ENCODE results near the gene FASTK. TPM values are rescaled to one million over a fixed set of nuclear protein-coding genes. Genes with fewer than 3 reads are reported as not detected.

The FASTK gene
- total RNA-seq, 1 donor from 2014 or later, result 75.7 TPM

DNA sequence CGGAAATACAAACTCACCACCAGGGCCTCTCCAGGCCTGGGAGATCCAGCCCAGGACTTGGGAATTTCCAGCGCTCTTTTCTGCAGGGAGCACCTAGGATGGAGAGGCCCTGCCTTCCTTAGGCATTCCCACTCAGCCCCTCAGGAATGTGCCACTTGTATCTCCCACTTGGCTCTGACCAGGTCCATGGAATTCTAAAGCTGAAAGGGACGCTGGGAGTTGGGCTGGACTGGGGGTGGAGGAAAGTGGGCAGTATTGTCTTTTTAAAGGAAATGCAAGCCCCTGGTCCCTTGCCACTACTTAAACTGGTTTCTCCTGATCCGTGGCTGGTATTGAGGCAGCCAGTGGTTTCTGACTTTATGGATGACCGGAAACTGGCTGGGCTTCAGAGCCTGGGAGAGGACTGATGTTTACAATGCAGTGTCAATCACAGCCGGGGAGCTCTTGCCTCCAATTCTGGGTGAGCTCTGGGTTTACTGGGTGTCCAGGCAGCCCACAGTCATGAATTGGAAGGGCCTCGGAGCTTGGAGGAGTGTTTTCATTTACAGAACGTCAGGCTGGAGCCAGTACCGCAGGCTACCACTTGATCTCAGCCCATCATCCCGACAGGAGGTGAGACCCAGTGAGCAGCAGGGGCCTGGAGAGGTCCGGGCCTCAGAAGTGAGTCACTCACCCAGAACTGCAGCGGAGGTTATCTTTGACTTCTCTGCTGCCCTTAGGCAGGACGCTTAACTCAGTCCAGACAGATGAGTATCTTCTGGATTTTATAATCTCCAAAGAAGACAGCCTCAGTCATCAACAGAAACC, 32.9 kb upstream of the FASTK start:
- no peak overlapping the region for H3K27ac ChIP-seq (replicated peaks)
- H3K36me3 ChIP-seq, result peaks cover 11% of the 10 kb centered on the region
- H3K27me3 ChIP-seq (ENCODE audit: low read depth), result no peaks in the 10 kb centered on the region
- peaks cover 37% of the 10 kb centered on the region for H3K4me1 ChIP-seq
- intact Hi-C loops (cut with micrococcal nuclease), result no loop called here
- no peak for DNase-seq
- H3K9me3 ChIP-seq (replicated peaks), result no peaks in the 10 kb centered on the region
- H3K4me3 ChIP-seq, result no peak overlapping the region
- TF ChIP-seq, protein P1, sequence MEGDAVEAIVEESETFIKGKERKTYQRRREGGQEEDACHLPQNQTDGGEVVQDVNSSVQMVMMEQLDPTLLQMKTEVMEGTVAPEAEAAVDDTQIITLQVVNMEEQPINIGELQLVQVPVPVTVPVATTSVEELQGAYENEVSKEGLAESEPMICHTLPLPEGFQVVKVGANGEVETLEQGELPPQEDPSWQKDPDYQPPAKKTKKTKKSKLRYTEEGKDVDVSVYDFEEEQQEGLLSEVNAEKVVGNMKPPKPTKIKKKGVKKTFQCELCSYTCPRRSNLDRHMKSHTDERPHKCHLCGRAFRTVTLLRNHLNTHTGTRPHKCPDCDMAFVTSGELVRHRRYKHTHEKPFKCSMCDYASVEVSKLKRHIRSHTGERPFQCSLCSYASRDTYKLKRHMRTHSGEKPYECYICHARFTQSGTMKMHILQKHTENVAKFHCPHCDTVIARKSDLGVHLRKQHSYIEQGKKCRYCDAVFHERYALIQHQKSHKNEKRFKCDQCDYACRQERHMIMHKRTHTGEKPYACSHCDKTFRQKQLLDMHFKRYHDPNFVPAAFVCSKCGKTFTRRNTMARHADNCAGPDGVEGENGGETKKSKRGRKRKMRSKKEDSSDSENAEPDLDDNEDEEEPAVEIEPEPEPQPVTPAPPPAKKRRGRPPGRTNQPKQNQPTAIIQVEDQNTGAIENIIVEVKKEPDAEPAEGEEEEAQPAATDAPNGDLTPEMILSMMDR (IDR thresholded peaks at IDR 0.05; ENCODE audit: borderline replicate concordance), result no peak

DNA sequence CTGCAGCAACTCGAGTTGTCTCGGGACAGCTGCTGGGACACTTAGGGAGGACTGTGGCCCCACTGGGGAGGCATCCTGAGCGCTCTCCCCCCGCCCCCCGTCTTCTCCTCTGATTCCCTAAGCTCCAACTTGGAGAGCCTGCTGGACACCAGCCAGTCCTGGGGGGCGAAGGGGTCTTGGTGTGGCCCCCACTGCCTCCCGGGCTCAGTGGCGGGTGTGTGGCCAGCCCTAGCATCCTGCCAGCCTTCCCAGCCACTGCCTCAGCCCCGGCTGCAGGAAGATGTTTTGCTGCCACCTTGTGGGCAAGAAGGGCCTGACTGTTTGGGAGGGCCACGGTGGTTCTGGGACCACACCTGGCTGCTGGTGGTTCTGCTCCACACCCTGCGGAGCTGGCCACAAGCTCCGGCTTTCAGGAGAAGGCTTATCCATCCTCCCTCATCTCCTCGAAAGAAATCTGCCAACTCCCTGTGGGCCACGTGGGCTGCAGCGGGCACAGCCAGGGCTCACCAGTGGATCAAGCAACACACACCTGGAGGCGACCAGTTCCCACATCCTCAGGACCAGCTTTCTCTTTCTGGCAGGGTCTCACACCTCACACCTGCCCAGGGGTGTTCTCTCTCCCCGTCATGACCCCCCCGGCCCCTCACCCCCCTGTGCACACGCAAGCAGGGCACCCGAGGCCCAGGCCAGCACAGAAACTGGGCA, 30.5 kb upstream of the FASTK start:
- intact Hi-C loops (cut with micrococcal nuclease), result no loop called here
- Histone ChIP-seq H3K27ac (replicated peaks) (peak overlapping the region; percentile 42), H3K36me3 (peaks cover 4% of the 10 kb centered on the region), H3K27me3 (ENCODE audit: low read depth) (no peaks in the 10 kb centered on the region), H3K4me3 (no peak overlapping the region), H3K4me1 (peaks cover 37% of the 10 kb centered on the region), H3K9me3 (replicated peaks) (no peaks in the 10 kb centered on the region)
- TF ChIP-seq, protein P1 (IDR thresholded peaks at IDR 0.05; ENCODE audit: borderline replicate concordance), result peak; percentile 95
- DNase-seq, result peak; percentile 75

DNA sequence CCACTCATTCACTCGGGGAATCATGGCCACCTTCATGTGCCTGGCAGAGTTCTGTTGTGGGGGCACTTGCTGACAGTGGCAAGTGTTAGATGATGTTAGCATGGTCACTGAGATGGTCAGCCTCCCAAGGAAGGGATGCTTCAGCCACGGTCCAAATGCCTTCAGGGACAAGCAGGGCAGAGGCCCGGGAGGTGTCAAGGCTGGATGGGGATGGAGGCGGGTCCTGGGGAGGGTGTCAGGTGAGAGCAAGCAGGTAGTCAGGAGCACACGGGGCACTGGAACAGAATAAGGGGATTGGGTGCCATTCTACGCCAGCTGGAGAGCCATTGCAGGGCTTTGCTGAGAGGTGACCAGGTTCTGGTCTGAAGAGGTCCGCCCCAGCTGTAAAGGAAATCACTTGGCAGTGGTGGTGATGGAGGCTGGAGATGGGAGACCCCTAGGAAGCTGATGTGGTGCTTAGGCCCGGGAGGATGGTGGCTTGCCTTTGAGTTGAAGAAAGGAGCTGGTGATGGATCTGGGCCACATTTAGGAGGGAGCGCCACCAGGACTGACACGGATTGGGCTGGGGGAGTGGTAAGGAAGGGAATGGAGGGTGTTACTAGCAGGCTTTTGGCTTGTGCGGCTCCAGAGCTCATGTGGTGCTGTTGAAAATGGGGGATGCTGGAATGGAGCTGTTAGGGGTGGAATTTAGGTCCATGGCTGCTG, 29.8 kb upstream of the FASTK start:
- TF ChIP-seq, protein P1 (IDR thresholded peaks at IDR 0.05; ENCODE audit: borderline replicate concordance), result no peak
- intact Hi-C loops (cut with micrococcal nuclease), result no loop called here
- peaks cover 32% of the 10 kb centered on the region for H3K4me1 ChIP-seq
- peak overlapping the region; percentile 42 for H3K27ac ChIP-seq (replicated peaks)
- no peak for DNase-seq
- H3K4me3 ChIP-seq, result no peak overlapping the region
- H3K9me3 ChIP-seq (replicated peaks), result no peaks in the 10 kb centered on the region
- peaks cover 4% of the 10 kb centered on the region for H3K36me3 ChIP-seq
- H3K27me3 ChIP-seq (ENCODE audit: low read depth), result no peaks in the 10 kb centered on the region

DNA sequence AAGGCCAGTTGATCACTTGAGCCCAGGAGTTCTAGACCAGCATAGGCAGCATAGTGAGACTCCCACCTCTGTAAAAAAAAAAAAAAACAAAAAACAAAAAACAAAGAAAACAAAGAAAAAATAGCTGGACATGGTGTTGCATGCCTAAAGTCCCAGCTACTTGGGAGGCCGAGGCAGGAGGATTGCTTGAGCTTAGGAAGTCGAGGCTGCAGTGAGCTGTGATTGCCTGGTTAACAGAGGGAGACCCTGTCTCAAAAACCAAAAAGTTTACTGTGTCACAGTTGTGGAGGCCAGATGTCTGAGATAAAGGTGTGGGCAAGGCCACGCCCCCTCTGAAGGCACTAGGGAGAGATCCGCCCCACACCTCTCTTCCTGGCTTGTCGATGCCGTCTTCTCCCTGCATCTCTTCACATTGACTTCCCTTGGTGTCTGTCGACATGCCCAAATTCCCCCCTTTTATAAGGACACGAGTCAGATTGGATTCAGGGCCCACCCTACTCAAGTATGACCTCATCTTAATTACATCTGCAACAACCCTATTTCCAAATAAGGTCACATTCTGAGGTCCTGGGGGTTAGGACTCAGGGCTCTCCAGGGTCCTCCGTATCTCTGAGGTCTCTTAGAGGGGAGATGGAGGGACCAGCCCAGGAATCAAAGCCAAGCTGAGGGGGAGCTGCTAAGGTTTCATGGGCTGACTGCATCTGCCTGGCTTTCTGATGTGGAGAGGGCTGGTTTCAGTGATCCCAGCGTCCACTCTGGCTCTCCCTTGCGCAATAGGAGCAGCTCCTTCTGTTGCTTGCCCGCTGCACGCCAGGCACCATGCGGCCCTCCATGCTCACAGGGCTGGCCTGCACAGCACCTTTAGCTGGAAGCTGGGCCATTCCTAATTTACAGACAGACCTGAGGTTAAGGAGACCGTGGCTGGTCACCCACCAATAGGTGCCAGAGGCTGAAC, 28.8 kb upstream of the FASTK start:
- H3K27me3 ChIP-seq (ENCODE audit: low read depth), result no peaks in the 10 kb centered on the region
- peak; percentile 45 for DNase-seq
- no peak overlapping the region for H3K4me3 ChIP-seq
- H3K9me3 ChIP-seq (replicated peaks), result no peaks in the 10 kb centered on the region
- H3K36me3 ChIP-seq, result peaks cover 4% of the 10 kb centered on the region
- H3K4me1 ChIP-seq, result peaks cover 39% of the 10 kb centered on the region
- TF ChIP-seq, protein P1 (IDR thresholded peaks at IDR 0.05; ENCODE audit: borderline replicate concordance), result no peak
- H3K27ac ChIP-seq (replicated peaks), result peak overlapping the region; percentile 42
- intact Hi-C loops (cut with micrococcal nuclease), result loop anchor here (10.0 kb wide), 1 partner anchor 75 kb away; no protein-coding TSS in a partner anchor

All from left ventricle myocardium inferior (tissue), 1 donor.